Measurements from ENCODE around the gene FTSJ1.
"Not testable (repeated sequence)": the region's sequence is repeated elsewhere in the genome, so short reads cannot be mapped to it uniquely, and the experiment has no call there.

FTSJ1 gene

GRCh38 chrX:48497871-48498270, 21.9 kb downstream of the FTSJ1 start:
- no peak for DNase-seq (ENCODE audit: low read depth in 3 of 3)

DNA sequence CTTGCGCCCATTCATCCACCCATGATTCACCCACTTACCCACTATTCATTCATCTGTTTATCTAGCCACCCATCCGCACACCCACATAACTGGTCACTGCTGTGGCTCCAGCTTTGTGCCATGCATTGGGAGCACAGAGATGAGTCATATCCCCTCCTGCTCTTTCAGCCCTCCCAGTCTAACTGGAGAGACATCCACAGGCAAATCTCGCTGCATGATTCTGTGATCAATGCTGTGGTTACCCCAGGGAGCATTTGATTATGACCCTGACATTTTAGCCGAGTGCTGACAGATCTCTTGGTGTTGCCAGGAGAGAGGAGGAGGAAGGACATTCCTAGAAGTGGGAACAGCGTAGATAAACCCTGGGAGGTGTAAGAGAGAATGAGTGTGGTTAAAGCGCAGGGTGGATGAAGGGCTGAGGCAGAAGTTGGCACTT, 22.4 kb downstream of the FTSJ1 start:
- DNase-seq (ENCODE audit: low read depth in 3 of 3) = no peak

- DNase-seq (ENCODE audit: low read depth in 3 of 3) = no peak
These were observed 28.3 kb downstream of the FTSJ1 start for GRCh38 chrX:48504261-48504660.

DNA sequence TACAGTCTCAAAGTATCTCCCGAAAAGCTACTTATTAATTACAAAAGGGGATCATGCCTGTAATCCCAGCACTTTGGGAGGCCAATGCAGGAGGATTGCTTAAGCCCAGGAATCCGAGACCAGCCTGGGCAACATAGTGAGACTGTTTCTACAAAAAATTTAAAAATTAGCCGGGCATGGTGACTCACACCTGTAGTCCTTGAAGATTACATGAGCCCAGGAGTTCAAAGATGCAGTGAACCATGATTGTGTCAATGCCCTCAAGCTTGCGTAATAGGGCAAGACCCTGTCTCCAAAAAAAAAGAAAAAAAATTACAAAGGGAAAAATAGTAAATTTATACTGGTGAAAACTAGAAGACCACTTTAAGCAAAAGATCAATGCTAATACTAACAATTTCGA, 29.5 kb downstream of the FTSJ1 start:
- DNase-seq (ENCODE audit: low read depth in 3 of 3) = no peak

GRCh38 chrX:48507246-48507645, 31.2 kb downstream of the FTSJ1 start:
- no peak for DNase-seq (ENCODE audit: low read depth in 3 of 3)

DNA sequence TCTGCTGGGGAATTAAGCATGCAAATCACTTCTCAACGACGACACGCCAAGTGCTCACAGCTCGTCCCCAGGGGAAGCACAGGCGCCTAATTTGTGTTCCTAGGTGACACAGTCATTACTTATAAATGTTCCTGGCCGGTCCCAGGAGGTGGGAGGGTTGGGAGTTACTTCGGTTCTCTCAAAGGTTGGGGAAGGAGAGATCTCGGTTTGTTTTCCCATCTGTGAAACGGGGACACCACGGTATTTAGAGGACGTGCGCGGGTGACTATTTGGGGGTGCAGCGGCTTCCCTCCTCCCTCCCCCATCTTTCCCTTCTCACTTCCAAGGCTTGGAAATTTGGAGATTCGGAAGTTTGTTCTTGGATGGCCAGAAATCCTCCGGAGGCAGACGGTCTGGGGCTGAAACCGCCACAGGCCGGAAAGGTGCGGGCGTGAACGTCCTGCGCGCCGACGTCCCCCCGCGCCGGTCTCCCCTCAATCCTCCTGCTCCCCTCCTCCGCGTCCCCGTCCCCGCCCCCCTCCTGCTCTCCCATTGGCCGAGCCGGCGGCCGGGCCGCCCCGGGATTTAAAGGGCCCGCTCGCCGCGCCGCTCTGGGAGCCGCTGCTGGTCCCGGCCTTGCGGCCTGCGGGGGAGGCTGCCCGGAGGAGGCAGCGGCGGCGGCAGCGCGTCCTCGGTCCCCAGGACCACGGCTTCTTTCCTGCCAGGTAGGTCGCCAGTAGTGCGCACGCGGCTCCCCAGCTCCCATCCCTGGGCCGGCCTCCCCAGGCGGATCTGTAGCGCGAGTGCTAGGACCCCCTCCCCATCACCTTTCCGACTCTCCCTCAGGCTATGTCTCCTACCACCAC, 32.6 kb downstream of the FTSJ1 start, which contains the start of gene PORCN:
PORCN (plus strand) TSS at position 593 of the 845 bp plus-strand sequence. CDS start 829 bp downstream, outside the sequence.
- DNase-seq (ENCODE audit: low read depth in 3 of 3) = peak; percentile 61 to 65 (median 64)

GRCh38 chrX:48509245-48509590, 33.2 kb downstream of the FTSJ1 start:
- no peak for DNase-seq (ENCODE audit: low read depth in 3 of 3)

- DNase-seq (ENCODE audit: low read depth in 3 of 3) = no peak
These were observed 33.6 kb downstream of the FTSJ1 start for GRCh38 chrX:48509619-48510018.

- no peak for DNase-seq (ENCODE audit: low read depth in 3 of 3)
These were observed 35.6 kb downstream of the FTSJ1 start for GRCh38 chrX:48511560-48511959.

DNA sequence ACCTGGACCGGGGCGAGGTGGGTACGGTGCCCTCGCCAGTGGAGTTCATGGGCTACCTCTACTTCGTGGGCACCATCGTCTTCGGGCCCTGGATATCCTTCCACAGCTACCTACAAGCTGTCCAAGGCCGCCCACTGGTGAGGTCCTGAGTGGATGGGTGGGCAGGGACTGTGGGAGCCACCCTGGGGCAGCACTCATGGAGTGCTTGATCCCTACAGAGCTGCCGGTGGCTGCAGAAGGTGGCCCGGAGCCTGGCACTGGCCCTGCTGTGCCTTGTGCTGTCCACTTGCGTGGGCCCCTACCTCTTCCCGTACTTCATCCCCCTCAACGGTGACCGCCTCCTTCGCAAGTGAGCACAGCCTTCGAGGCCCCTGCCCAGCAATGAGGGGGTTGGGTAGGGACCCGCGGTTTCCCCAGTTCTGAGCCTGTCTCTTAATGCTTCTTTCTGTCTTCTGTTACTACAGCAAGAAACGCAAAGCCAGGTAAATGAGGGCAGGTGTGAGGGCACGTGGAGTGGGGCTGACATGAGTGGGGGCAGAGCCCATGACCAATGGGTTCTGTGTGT, 36.5 kb downstream of the FTSJ1 start:
- no peak for DNase-seq (ENCODE audit: low read depth in 3 of 3)

GRCh38 chrX:48513670-48514069, 37.7 kb downstream of the FTSJ1 start:
- DNase-seq (ENCODE audit: low read depth in 3 of 3) = no peak

- DNase-seq (ENCODE audit: low read depth in 3 of 3) = no peak
These were observed 38.3 kb downstream of the FTSJ1 start for GRCh38 chrX:48514126-48514806.

- no peak for DNase-seq (ENCODE audit: low read depth in 3 of 3)
These were observed 39.0 kb downstream of the FTSJ1 start for GRCh38 chrX:48514868-48515460.

- DNase-seq (ENCODE audit: low read depth in 3 of 3) = no peak
These were observed 39.8 kb downstream of the FTSJ1 start for GRCh38 chrX:48515842-48516241.

DNA sequence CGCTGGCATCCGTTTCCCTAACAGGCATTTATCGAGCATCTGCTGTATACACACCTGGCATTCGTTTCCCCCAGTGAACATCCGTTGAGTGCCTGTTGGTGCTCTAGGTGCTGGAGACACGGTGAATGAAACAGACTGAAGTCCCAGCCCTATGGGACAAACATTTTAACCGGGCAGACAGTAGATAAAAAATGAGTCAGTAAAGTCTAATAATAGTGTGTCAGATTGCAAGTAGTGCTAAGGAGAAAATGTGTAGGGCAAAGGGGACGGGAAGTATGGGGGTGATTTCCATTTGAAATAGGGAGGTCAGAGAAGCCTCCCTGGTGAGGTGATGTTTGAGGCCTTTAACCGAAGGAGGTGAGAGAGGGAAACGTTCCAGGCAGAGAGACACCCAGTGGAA, 40.3 kb downstream of the FTSJ1 start:
- no peak for DNase-seq (ENCODE audit: low read depth in 3 of 3)

DNA sequence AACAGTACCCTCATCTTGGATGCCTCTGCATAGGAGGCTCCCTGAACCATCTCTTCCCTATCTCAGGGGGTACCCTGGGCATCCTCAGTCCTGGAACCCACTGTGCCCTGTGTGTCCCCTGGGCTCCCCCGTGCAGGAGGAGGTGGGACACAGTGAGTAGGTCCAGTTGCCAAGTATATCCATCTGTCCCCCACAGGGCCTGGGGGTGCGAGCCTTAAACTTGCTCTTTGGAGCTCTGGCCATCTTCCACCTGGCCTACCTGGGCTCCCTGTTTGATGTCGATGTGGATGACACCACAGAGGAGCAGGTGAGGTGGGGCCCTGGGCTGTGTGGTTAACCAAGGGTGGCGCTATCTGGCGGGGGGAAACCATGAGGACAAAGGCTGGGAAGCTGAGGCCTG, 41.0 kb downstream of the FTSJ1 start:
- DNase-seq (ENCODE audit: low read depth in 3 of 3) = no peak

DNA sequence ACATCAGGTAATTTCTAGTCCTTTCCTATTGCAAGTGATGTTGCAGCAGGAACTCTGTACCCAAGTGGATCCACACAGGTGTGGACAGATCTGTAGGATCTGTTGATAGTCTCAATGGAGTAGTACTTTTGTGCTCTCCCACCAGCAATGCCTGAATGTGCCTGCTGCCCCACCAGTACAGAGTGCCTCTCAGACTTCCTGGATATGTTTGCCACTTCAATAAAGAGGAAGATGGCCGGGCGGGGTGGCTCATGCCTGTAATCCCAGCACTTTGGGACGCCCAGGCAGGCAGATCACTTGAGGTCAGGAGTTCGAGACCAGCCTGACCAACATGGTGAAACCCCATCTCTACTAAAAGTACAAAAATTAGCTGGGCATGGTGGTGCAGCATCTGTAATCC, 43.5 kb downstream of the FTSJ1 start:
- not testable (repeated sequence) for DNase-seq (ENCODE audit: low read depth in 3 of 3)

GRCh38 chrX:48520455-48520854, 44.5 kb downstream of the FTSJ1 start:
- no peak for DNase-seq (ENCODE audit: low read depth in 3 of 3)

- DNase-seq (ENCODE audit: low read depth in 3 of 3) = no peak
These were observed 45.0 kb downstream of the FTSJ1 start for GRCh38 chrX:48520976-48521352.

DNA sequence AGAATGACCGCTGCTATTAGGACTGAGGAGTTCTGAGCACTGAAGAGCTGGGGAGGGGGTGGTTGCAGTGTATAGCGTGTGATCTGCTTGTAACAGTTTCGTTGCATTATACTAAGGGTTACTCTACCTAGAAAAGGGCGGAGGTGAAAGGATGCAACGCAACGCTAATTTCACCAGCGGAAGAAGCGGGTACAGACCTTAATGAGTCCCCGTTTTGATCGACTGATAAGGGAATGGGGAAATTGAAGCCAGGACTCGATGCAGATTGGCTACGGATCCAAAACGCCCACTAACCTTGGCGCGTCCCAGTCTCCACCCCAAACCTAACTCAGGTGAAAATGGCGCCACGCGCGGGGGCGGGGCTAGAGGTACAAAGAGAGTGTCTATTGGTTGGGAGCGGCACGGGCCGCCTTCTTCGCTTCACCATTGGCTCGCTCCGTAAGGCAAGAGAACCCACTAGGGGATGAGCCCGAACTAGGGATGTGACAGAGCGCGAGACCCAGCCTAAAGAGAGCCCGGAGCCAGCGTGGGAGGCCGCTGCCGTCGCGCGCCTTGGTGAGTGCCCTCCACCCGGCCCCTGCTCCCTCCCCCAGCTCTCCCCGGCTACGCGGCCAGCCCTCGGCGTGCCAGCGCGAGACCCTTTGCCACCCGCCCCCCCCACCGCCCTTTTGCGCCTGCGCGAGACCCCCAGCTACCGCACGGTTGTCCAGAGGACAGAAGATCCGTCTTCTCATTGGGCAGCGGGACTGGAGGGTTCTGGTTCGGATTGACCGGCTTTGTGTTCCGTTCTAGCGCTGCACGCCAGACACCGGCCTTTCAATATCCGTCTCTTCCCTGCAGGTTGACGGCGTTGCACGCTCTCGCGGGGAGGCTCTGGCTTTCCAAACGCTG, 45.6 kb downstream of the FTSJ1 start, which contains the start of gene EBP:
EBP (plus strand) TSS at position 456 of the 891 bp plus-strand sequence. CDS start 1,964 bp downstream, outside the sequence.
- peak; percentile 84 to 92 (median 85) for DNase-seq (ENCODE audit: low read depth in 3 of 3)

- no peak for DNase-seq (ENCODE audit: low read depth in 3 of 3)
These were observed 46.3 kb downstream of the FTSJ1 start for GRCh38 chrX:48522291-48522690.

Measured in stimulated activated CD4-positive, alpha-beta T cell treated with anti-CD3 and anti-CD28 coated beads, TNF-alpha, amount 100 ng/mL, for 4 hours (primary cell).